Transverse colon (tissue), 3 donors: Measurements from ENCODE around the gene CREB3.

Experiments used
- CTCF ChIP-seq, 5 experiments: fragments of 200-600 bp in 3 of 5; fragments of 450-650 bp in 2 of 5; sonication (generic) in 3 of 5; IDR thresholded peaks; 1 replicate in 2 of 5; 2 replicates in 3 of 5; pipeline ENCODE4 v1.5.1; 2016 to 2017; ENCODE audit warnings: antibody characterized with exemption in 5 of 5, inconsistent platforms in 3 of 5, mild to moderate bottlenecking in 2 of 5, moderate library complexity in 1 of 5
- POLR2A ChIP-seq: fragments of 450-650 bp; IDR thresholded peaks from one replicate; pipeline ENCODE4 v1.6.1; 2016; ENCODE audit warnings: antibody characterized with exemption, mild to moderate bottlenecking, moderate library complexity

- TF ChIP-seq CTCF (IDR thresholded peaks at IDR 0.05) = no peak
- TF ChIP-seq POLR2A = no peak
Observed at GRCh38 chr9:35685506-35685905, 47.0 kb upstream of the CREB3 start.
